Measurements from ENCODE around the gene ZNF883. TPM values are rescaled to one million over a fixed set of nuclear protein-coding genes. Genes with fewer than 3 reads are reported as not detected.
"Not testable (repeated sequence)": the region's sequence is repeated elsewhere in the genome, so short reads cannot be mapped to it uniquely, and the experiment has no call there.

Gene ZNF883
- polyA plus RNA-seq, 1 of the 3 experiments (the other 2 are of a cell fraction), result 2.0 TPM

- CTCF ChIA-PET; H3K79me2 ChIP-seq (ENCODE audit: insufficient read depth); H3K4me1 ChIP-seq (ENCODE audit: control insufficient read depth in 1 of 2, insufficient read depth in 2 of 2, low read depth in 1 of 2, low read length in 1 of 2); H3K9me3 ChIP-seq; H3F3A ChIP-seq (replicated peaks; ENCODE audit: insufficient read depth); H3K27me3 ChIP-seq (ENCODE audit: insufficient read depth); H3K9me2 ChIP-seq; H3K36me3 ChIP-seq (replicated peaks in 1 of 2; ENCODE audit: control insufficient read depth in 1 of 2, insufficient read depth in 2 of 2, low read length in 1 of 2); POLR2A ChIA-PET; H3K9ac ChIP-seq; H3K27ac ChIP-seq (ENCODE audit: low read depth in 2 of 2, low read length in 1 of 2); H4K20me1 ChIP-seq (ENCODE audit: insufficient read depth); H2AFZ ChIP-seq (ENCODE audit: low read depth); H3K4me2 ChIP-seq: not testable (repeated sequence)
- WGBS (ENCODE audit: low lambda C conversion rate), result 19% methylated on average over 30 of the region's 61 CpGs
- peak; percentile 60 for DNase-seq
- TF ChIP-seq GABPA (IDR thresholded peaks at IDR 0.05; ENCODE audit: low read depth), result peak; percentile 53
- peak overlapping the region in 1 of 2 experiments; percentile 7; a peak in 1 of 4 replicates for H3K4me3 ChIP-seq (ENCODE audit: low read depth in 2 of 2, low read length in 1 of 2)
Observed at GRCh38 chr9:113059581-113060284, 47.7 kb upstream of the ZNF883 start.

GRCh38 chr9:113057193-113057592, 45.2 kb upstream of the ZNF883 start:
- Histone ChIP-seq H3K9me2 (no peaks in the 10 kb centered on the region), H3K9me3 (no peaks in the 10 kb centered on the region), H3K9ac (peak overlapping the region; percentile 77; the same call in 1 of the 2 replicates), H4K20me1 (ENCODE audit: insufficient read depth) (no peaks in the 10 kb centered on the region), H2AFZ (ENCODE audit: low read depth) (peak overlapping the region; percentile 98), H3K4me3 (ENCODE audit: low read depth in 2 of 2, low read length in 1 of 2) (peak overlapping the region; percentile 63 to 80), H3F3A (replicated peaks; ENCODE audit: insufficient read depth) (no peaks in the 10 kb centered on the region), H3K4me2 (peak overlapping the region; percentile 64), H3K36me3 (replicated peaks in 1 of 2; ENCODE audit: control insufficient read depth in 1 of 2, insufficient read depth in 2 of 2, low read length in 1 of 2) (no peaks in the 10 kb centered on the region), H3K4me1 (ENCODE audit: control insufficient read depth in 1 of 2, insufficient read depth in 2 of 2, low read depth in 1 of 2, low read length in 1 of 2) (0 out of 4 replicates have a peak, but pooled peaks cover 0 to 2% of the 10 kb centered on the region in 2 experiments), H3K27me3 (ENCODE audit: insufficient read depth) (peaks cover 6% of the 10 kb centered on the region; the same call in 1 of the 2 replicates), H3K79me2 (ENCODE audit: insufficient read depth) (peaks cover 7% of the 10 kb centered on the region; the same call in 1 of the 2 replicates), H3K27ac (ENCODE audit: low read depth in 2 of 2, low read length in 1 of 2) (peak overlapping the region; percentile 59 to 82)
- no peak for DNase-seq
- POLR2A ChIA-PET, result interaction anchor here (1.0 kb wide), 1 partner anchor 9 kb away, joined by 3 read pairs; no protein-coding TSS in a partner anchor
- TF ChIP-seq NFIC (IDR thresholded peaks at IDR 0.05; ENCODE audit: borderline replicate concordance) (no peak), RFX5 (IDR thresholded peaks at IDR 0.05; ENCODE audit: low read length) (no peak), RXRA (IDR thresholded peaks at IDR 0.05; ENCODE audit: borderline replicate concordance, low read depth) (no peak), NRF1 (IDR thresholded peaks at IDR 0.05; ENCODE audit: low read depth, low read length) (no peak), MEF2A (IDR thresholded peaks at IDR 0.05; ENCODE audit: borderline replicate concordance, low read depth) (no peak), TCF12 (IDR thresholded peaks at IDR 0.05) (no peak), FOXM1 (IDR thresholded peaks at IDR 0.05; ENCODE audit: low read depth) (no peak), PBX3 (IDR thresholded peaks at IDR 0.05) (no peak), YY1 (IDR thresholded peaks at IDR 0.05; ENCODE audit: low read depth) (no peak), MXI1 (IDR thresholded peaks at IDR 0.05; ENCODE audit: low read depth, low read length) (no peak), ZBTB33 (IDR thresholded peaks at IDR 0.05; ENCODE audit: borderline replicate concordance, low read depth) (no peak), FOSL2 (IDR thresholded peaks at IDR 0.05; ENCODE audit: borderline replicate concordance, low read depth) (no peak), USF1 (IDR thresholded peaks at IDR 0.05; ENCODE audit: borderline replicate concordance, low read depth) (no peak), JUND (IDR thresholded peaks at IDR 0.05) (no peak)
- 18% methylated on average over 5 of the region's 5 CpGs for WGBS (ENCODE audit: low lambda C conversion rate)
- CTCF ChIA-PET, result interaction anchor here (0.6 to 1.3 kb wide), 2 partner anchors 15 to 55 kb away, joined by 3 to 4 read pairs; no protein-coding TSS in a partner anchor

All from SK-N-SH (cell line).